Kidney (tissue), 14 donors: Measurements from ENCODE around the gene WDR77. TPM values are rescaled to one million over a fixed set of nuclear protein-coding genes. Genes with fewer than 3 reads are reported as not detected.

ENCODE experiments used
- DNase-seq, 5 donors: peaks; one replicate each; pipeline ENCODE4 v3.0.0-alpha.2; 2013 to 2020
- FAIRE-seq: peaks from 2 replicates; lab custom pipeline; 2012; peaks lifted over from hg19 to GRCh38; lab: Jason Lieb, UNC
- H3K27ac ChIP-seq, 2 donors: one replicate each; pipeline ENCODE4 v1.7.0; 2013; ENCODE audit warnings: low read depth in 2 of 2, low read length in 2 of 2, inconsistent platforms in 1 of 2
- H3K27me3 ChIP-seq: one replicate; pipeline ENCODE4 v1.7.1; 2013; ENCODE audit warnings: low read length, inconsistent platforms; ENCODE audit not compliant: control insufficient read depth, insufficient read depth
- H3K36me3 ChIP-seq, 3 donors: one replicate each; pipeline versions ENCODE4 v1.7.0 to v1.7.1; 2013; ENCODE audit warnings: low read length in 3 of 3, control low read depth in 1 of 3, inconsistent platforms in 1 of 3; ENCODE audit not compliant: insufficient read depth in 3 of 3, control insufficient read depth in 2 of 3
- H3K4me1 ChIP-seq, 3 donors: one replicate each; pipeline versions ENCODE4 v1.7.0 to v1.7.1; 2013; ENCODE audit warnings: low read length in 3 of 3, inconsistent platforms in 1 of 3, low read depth in 1 of 3; ENCODE audit not compliant: control insufficient read depth in 2 of 3, insufficient read depth in 2 of 3
- H3K4me3 ChIP-seq, 3 donors: one replicate each; pipeline versions ENCODE4 v1.7.0 to v1.8.1; 2013; ENCODE audit warnings: low read length in 3 of 3, control low read depth in 1 of 3, inconsistent platforms in 1 of 3
- H3K9ac ChIP-seq, 3 donors: one replicate each; pipeline versions ENCODE4 v1.7.0 to v1.7.1; 2013; ENCODE audit warnings: low read length in 3 of 3, control low read depth in 1 of 3, inconsistent platforms in 1 of 3
- H3K9me3 ChIP-seq, 3 donors: one replicate each; pipeline versions ENCODE4 v1.7.0 to v1.7.1; 2013; ENCODE audit warnings: low read length in 3 of 3, control low read depth in 1 of 3, inconsistent platforms in 1 of 3; ENCODE audit not compliant: control insufficient read depth in 2 of 3, insufficient read depth in 1 of 3
- CTCF ChIP-seq: IDR thresholded peaks from 3 replicates; pipeline ENCODE4 v1.5.1; 2012; ENCODE audit warnings: mild to moderate bottlenecking, moderate library complexity, borderline replicate concordance; ENCODE audit not compliant: insufficient read depth; ENCODE audit errors: extremely low read depth
- intact Hi-C: fragments of 100-400 bp; cut with DNase I; formaldehyde crosslinking; loops from one replicate; pipeline ENCODE4 v1.11.1; 2022
- polyA plus RNA-seq: library from polyadenylated mRNA; stranded (reverse); fragments of 350-450 nt; fragmentation: Illumina TruSeq; extraction: RNeasy Lipid Tissue Mini Kit (QIAGEN cat#74804); gene quantifications from one replicate; pipeline ENCODE4 v1.2.3, GENCODE V29; 2014; ENCODE audit warnings: low read depth, low replicate concordance; ENCODE audit not compliant: insufficient read depth
- total RNA-seq: library from RNA; stranded (reverse); fragmentation: NEBNext Ultra II Directional; extraction: Animal tissue kit (Norgen Biotek cat#: 25700); gene quantifications from one replicate; pipeline ENCODE4 v1.2.1, GENCODE V29; 2021
- donor health status: control.
- donor health status: control.
- donor health status: control.
- donor health status: control.
- donor health status: control.
- donor health status: DM: yes; HTN: yes; CAD: no.
- donor health status: Normal renal cell carcinoma (clear cell type).

Gene WDR77
- total and polyA plus RNA-seq, 2 donors from 2014 or later: 26.5 to 28.2 TPM

DNA sequence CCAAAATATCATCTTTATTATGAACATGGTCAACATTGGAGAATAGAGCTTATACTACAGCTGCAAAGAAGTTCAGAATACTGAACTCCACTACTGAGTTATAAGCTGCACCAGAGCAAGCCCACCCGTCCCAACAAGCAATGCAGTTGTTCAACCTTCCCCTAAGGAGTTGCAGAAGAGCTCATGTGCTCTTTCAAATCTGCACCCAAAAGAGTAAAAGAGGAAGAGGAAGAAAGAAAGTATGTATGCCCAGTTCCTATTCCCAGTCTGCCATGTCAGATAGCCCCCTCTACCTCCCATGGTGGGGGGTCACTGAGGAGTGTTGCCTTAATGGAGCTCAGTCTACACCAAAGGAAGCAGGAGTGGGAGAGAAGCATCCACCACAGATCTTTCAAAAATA lies 31.6 kb upstream of the WDR77 start:
- intact Hi-C loops: loop anchor here (10.0 kb wide), 1 partner anchor 274 kb away; the partner anchor contains the start of gene DDX20
- no peaks in the 10 kb centered on the region for H3K4me1 ChIP-seq
- no peaks in the 10 kb centered on the region for H3K9me3 ChIP-seq
- FAIRE-seq: no peak
- no peak for DNase-seq
- H3K4me3 ChIP-seq: no peak overlapping the region
- no peaks in the 10 kb centered on the region for H3K27me3 ChIP-seq
- no peak overlapping the region for H3K27ac ChIP-seq
- H3K36me3 ChIP-seq: no peaks in the 10 kb centered on the region
- no peak for TF ChIP-seq CTCF
- H3K9ac ChIP-seq: no peak overlapping the region

- no peak for DNase-seq
- Histone ChIP-seq H3K9me3 (no peaks in the 10 kb centered on the region), H3K9ac (no peak overlapping the region), H3K27me3 (no peaks in the 10 kb centered on the region), H3K4me1 (no peaks in the 10 kb centered on the region), H3K27ac (no peak overlapping the region), H3K36me3 (peaks cover 0 to 2% (median 0%) of the 10 kb centered on the region in 3 donors), H3K4me3 (no peak overlapping the region)
- intact Hi-C loops: no loop called here
- no peak for FAIRE-seq
- no peak for TF ChIP-seq CTCF
Measured at GRCh38 chr1:111476761-111477309, 27.8 kb upstream of the WDR77 start.

DNA sequence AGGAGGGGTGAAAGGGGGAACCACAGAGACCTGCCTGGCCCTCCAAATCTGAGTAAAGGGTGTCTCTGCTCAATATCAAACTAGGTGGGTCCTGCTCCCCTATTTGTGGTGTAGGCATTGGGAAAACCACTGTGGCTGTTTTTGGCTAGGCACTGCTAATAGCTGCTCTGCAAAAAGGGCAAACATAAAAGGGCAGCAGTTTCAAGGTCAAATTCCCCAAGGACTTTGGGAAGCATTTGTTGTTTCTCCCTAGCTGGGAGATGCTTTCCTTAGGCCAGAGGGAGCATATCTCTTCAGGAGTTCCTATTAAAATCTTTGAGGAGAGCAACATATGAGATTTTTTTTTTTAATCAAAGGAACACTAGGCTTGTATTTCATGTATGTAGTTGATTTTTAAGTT lies 27.2 kb upstream of the WDR77 start:
- Histone ChIP-seq H3K9ac (no peak overlapping the region), H3K27ac (no peak overlapping the region), H3K4me3 (no peak overlapping the region), H3K27me3 (no peaks in the 10 kb centered on the region), H3K36me3 (peaks cover 0 to 3% (median 0%) of the 10 kb centered on the region in 3 donors), H3K4me1 (no peaks in the 10 kb centered on the region), H3K9me3 (no peaks in the 10 kb centered on the region)
- FAIRE-seq (no peak), DNase-seq (no peak)
- intact Hi-C loops: no loop called here
- TF ChIP-seq CTCF: no peak

GRCh38 chr1:111475701-111476100 lies 26.6 kb upstream of the WDR77 start:
- H3K4me3 ChIP-seq: no peak overlapping the region
- no peak for TF ChIP-seq CTCF
- H3K27me3 ChIP-seq: no peaks in the 10 kb centered on the region
- FAIRE-seq: no peak
- H3K9ac ChIP-seq: no peak overlapping the region
- intact Hi-C loops: no loop called here
- peaks cover 0 to 4% (median 0%) of the 10 kb centered on the region in 3 donors for H3K36me3 ChIP-seq
- DNase-seq: no peak
- H3K27ac ChIP-seq: no peak overlapping the region
- H3K4me1 ChIP-seq: no peaks in the 10 kb centered on the region
- no peaks in the 10 kb centered on the region for H3K9me3 ChIP-seq
